ACC112 (cell line): ENCODE results near the gene CDK2AP2.
"Not testable (repeated sequence)": the region's sequence is repeated elsewhere in the genome, so short reads cannot be mapped to it uniquely, and the experiment has no call there.

Experiments
- H2AFZ ChIP-seq: fragments of 200-600 bp; sonication (generic); one replicate; pipeline ENCODE4 v1.6.0; 2017; ENCODE audit warnings: antibody characterized with exemption, low read length; ENCODE audit not compliant: unreplicated experiment
- H3K27ac ChIP-seq: fragments of 200-600 bp; sonication (generic); 2 replicates; pipeline ENCODE4 v1.5.1; 2014; ENCODE audit warnings: low read depth, mild to moderate bottlenecking, antibody characterized with exemption, low read length, moderate library complexity
- H3K27me3 ChIP-seq: fragments of 200-600 bp; sonication (generic); 2 replicates; pipeline ENCODE4 v1.6.1; 2014; ENCODE audit warnings: mild to moderate bottlenecking, antibody characterized with exemption, low read length, moderate library complexity, mixed read lengths; ENCODE audit not compliant: insufficient read depth
- H3K36me3 ChIP-seq: fragments of 200-600 bp; sonication (generic); 2 replicates; pipeline ENCODE4 v1.6.1; 2016; ENCODE audit warnings: mild to moderate bottlenecking, antibody characterized with exemption, low read length, moderate library complexity, mixed read lengths; ENCODE audit not compliant: insufficient read depth
- H3K4me1 ChIP-seq: fragments of 200-600 bp; sonication (generic); one replicate; pipeline ENCODE4 v1.6.1; 2016; ENCODE audit warnings: low read length, mixed read lengths; ENCODE audit not compliant: insufficient read depth, unreplicated experiment, control insufficient read depth
- H3K4me3 ChIP-seq: fragments of 200-600 bp; sonication (generic); 2 replicates; pipeline ENCODE4 v1.5.1; 2014; ENCODE audit warnings: mild to moderate bottlenecking, low read depth, low read length
- H3K79me2 ChIP-seq: fragments of 200-600 bp; sonication (generic); one replicate; pipeline ENCODE4 v1.6.0; 2016; ENCODE audit warnings: low read length; ENCODE audit not compliant: control insufficient read depth, unreplicated experiment, insufficient read depth

CDK2AP2 gene

DNA sequence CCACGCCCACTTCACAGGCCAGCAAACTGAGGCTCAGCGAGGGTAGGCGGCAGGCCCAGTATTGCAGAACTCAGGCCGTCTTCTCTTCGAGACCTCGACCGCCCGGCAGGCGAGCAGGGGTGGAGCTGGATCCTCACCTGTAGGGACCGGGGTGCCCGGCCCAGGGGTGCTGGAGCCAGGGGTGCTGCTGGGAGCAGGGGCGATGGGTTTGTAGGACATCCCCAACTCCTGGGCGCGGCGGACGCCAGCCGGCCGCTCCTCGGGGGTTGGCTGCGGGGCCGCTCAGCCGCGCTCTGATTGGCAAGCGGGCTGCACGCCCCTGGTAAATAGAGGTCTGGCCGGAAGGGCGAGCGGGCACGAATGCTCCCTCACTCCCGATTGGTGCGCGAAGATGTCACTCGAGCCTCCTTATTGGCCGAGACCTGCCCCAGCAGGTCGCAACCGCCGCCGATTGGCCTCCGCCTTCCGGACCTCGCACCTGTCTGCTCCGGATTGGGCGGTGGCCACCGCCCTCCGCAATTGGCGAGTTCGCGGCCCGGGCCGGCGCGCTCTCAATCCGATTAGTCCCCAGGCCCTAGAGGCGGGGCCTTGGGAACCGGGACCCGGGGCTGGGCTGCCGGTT is at the start of gene CDK2AP2:
Gene CDK2AP2, minus strand, starts transcription at position 299 of the 622 bp plus-strand sequence. Its CDS starts 80 bp downstream, at position 219.
- peak within 1 kb of the TSS; percentile 81 for H3K4me3 ChIP-seq
- H2AFZ ChIP-seq, result peak within 1 kb of the TSS; percentile 97
- no peaks in the 10 kb centered on the region for H3K36me3 ChIP-seq
- H3K4me1 ChIP-seq, result peaks cover 25% of the 10 kb centered on the region
- peaks cover 9% of the 10 kb centered on the region for H3K79me2 ChIP-seq
- H3K27ac ChIP-seq, result peak within 1 kb of the TSS; percentile 81
- H3K27me3 ChIP-seq, result no peaks in the 10 kb centered on the region

DNA sequence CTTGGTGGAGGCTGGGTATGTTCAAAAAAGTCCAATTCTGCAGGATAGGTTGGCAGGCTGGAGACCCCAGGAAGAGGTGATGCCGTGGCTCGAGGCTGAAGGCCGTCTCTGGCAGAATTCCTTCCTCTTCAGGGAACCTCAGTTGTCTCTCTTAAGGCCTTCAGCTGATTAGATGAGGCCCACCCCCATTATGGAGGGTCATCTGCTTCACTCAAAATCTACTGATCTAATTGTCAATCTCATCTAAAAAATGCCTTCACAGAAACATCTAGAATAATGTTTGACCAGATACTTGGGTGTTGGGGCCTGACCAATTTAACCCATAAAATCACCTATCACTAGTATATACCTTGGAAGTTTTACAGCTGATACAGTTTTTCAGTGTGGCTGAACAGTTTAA is 48.3 kb upstream of the CDK2AP2 start:
- Histone ChIP-seq H3K27me3 (no peaks in the 10 kb centered on the region; the same call in 1 of the 2 replicates), H3K36me3 (no peaks in the 10 kb centered on the region), H3K79me2 (no peaks in the 10 kb centered on the region), H3K27ac (no peak overlapping the region), H2AFZ (no peak overlapping the region), H3K4me1 (no peaks in the 10 kb centered on the region), H3K4me3 (no peak overlapping the region)

GRCh38 chr11:67551697-67552096 is 43.7 kb upstream of the CDK2AP2 start:
- not testable (repeated sequence) for H3K79me2 ChIP-seq, H3K4me3 ChIP-seq, H3K36me3 ChIP-seq, H3K27ac ChIP-seq, H3K27me3 ChIP-seq, H2AFZ ChIP-seq, H3K4me1 ChIP-seq

DNA sequence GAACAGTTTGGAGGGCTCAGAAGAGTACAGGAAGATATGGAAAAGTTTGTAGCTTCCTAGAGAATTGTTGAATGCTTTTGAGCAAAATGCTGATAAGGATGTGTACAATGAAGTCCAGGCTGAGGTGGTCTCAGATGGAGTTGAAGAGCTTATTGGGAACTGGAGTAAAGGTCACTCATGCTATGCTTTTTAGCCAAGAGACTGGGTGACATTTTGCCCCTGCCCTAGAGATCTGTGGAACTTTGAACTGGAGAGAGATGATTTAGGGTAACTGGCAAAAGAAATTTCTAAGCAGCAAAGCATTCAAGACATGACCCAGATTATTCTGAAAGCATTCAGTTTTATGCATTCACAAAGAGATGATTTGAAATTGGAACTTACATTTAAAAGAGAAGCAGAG is 43.2 kb upstream of the CDK2AP2 start:
- no peaks in the 10 kb centered on the region for H3K4me1 ChIP-seq
- no peak overlapping the region for H3K27ac ChIP-seq

GRCh38 chr11:67548555-67549110 is 40.7 kb upstream of the CDK2AP2 start:
- Histone ChIP-seq H3K36me3 (no peaks in the 10 kb centered on the region), H3K4me1 (no peaks in the 10 kb centered on the region), H3K27me3 (peaks cover 11% of the 10 kb centered on the region; the same call in 1 of the 2 replicates), H3K27ac (no peak overlapping the region), H3K79me2 (no peaks in the 10 kb centered on the region), H3K4me3 (no peak overlapping the region), H2AFZ (no peak overlapping the region)

More for the DNA sequence above, 43.2 kb upstream of the CDK2AP2 start:
- no peaks in the 10 kb centered on the region for H3K36me3 ChIP-seq
- H3K4me3 ChIP-seq, result no peak overlapping the region
- peaks cover 9% of the 10 kb centered on the region; the same call in 1 of the 2 replicates for H3K27me3 ChIP-seq
- no peaks in the 10 kb centered on the region for H3K79me2 ChIP-seq
- no peak overlapping the region for H2AFZ ChIP-seq

GRCh38 chr11:67548112-67548511 is 40.1 kb upstream of the CDK2AP2 start:
- peaks cover 11% of the 10 kb centered on the region; the same call in 1 of the 2 replicates for H3K27me3 ChIP-seq
- not testable (repeated sequence) for H3K36me3 ChIP-seq, H3K4me3 ChIP-seq, H3K4me1 ChIP-seq, H2AFZ ChIP-seq, H3K79me2 ChIP-seq, H3K27ac ChIP-seq

GRCh38 chr11:67545280-67545679 is 37.3 kb upstream of the CDK2AP2 start:
- Histone ChIP-seq H3K79me2 (no peaks in the 10 kb centered on the region), H3K36me3 (no peaks in the 10 kb centered on the region), H3K27me3 (peaks cover 11% of the 10 kb centered on the region; the same call in 1 of the 2 replicates), H3K27ac (no peak overlapping the region), H2AFZ (no peak overlapping the region), H3K4me1 (no peaks in the 10 kb centered on the region), H3K4me3 (no peak overlapping the region)

GRCh38 chr11:67544616-67545242 is 36.8 kb upstream of the CDK2AP2 start:
- Histone ChIP-seq H3K36me3 (no peaks in the 10 kb centered on the region), H2AFZ (no peak overlapping the region), H3K79me2 (no peaks in the 10 kb centered on the region), H3K27me3 (peaks cover 11% of the 10 kb centered on the region; the same call in 1 of the 2 replicates), H3K27ac (no peak overlapping the region), H3K4me1 (no peaks in the 10 kb centered on the region), H3K4me3 (no peak overlapping the region)

DNA sequence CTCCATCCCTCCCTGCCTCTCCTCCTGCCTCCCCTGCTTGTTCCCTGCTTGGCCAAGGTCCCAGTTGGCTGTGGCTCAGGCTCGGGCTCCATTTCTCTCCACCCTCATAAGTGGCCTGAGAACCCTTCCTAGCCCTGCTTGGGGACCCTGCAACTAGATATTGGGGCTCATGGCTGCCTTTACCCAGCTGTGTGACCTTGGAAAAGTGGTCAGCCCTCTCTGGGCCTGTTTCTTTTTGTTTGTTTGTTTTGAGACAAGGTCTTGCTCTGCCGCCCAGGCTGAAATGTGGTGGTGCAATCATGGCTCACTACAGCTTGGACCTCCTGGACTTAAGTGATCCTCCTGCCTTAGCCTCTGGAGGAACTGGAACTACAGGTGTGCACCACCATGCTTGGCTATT is 35.6 kb upstream of the CDK2AP2 start:
- Histone ChIP-seq H2AFZ (no peak overlapping the region), H3K79me2 (no peaks in the 10 kb centered on the region), H3K27me3 (peaks cover 11% of the 10 kb centered on the region; the same call in 1 of the 2 replicates), H3K36me3 (no peaks in the 10 kb centered on the region), H3K27ac (no peak overlapping the region), H3K4me3 (no peak overlapping the region), H3K4me1 (no peaks in the 10 kb centered on the region)

- no peak overlapping the region for H3K4me3 ChIP-seq
- H3K4me1 ChIP-seq, result no peaks in the 10 kb centered on the region
- no peak overlapping the region for H3K27ac ChIP-seq
- no peak overlapping the region for H2AFZ ChIP-seq
- H3K27me3 ChIP-seq, result peaks cover 11% of the 10 kb centered on the region; the same call in 1 of the 2 replicates
- no peaks in the 10 kb centered on the region for H3K36me3 ChIP-seq
- H3K79me2 ChIP-seq, result no peaks in the 10 kb centered on the region
These were observed 35.0 kb upstream of the CDK2AP2 start for GRCh38 chr11:67542971-67543370.

- no peak overlapping the region for H3K27ac ChIP-seq
- H3K79me2 ChIP-seq, result no peaks in the 10 kb centered on the region
- H3K36me3 ChIP-seq, result no peaks in the 10 kb centered on the region
- H3K27me3 ChIP-seq, result peaks cover 11% of the 10 kb centered on the region; the same call in 1 of the 2 replicates
- no peak overlapping the region for H2AFZ ChIP-seq
- H3K4me1 ChIP-seq, result no peaks in the 10 kb centered on the region
- no peak overlapping the region for H3K4me3 ChIP-seq
These were observed 34.2 kb upstream of the CDK2AP2 start for GRCh38 chr11:67542169-67542568.
